GM12891 (cell line): ENCODE measurements around the gene HSPB6.

Experiments used
- PAX5 ChIP-seq: IDR thresholded peaks from 2 replicates; pipeline ENCODE4 v1.6.1; 2011; ENCODE audit warnings: low read length, moderate library complexity, mild to moderate bottlenecking; ENCODE audit not compliant: insufficient read depth, severe bottlenecking
- POLR2A ChIP-seq: IDR thresholded peaks from 2 replicates; pipeline ENCODE4 v1.6.1; 2011; ENCODE audit warnings: low read depth, low read length, control low read depth
- POLR2AphosphoS5 ChIP-seq: IDR thresholded peaks from 2 replicates; pipeline ENCODE4 v1.6.1; 2011; ENCODE audit warnings: low read depth, low read length, control low read depth
- SPI1 ChIP-seq: IDR thresholded peaks from 2 replicates; pipeline ENCODE4 v1.6.1; 2011; ENCODE audit warnings: low read depth, low read length, control low read depth
- TAF1 ChIP-seq: IDR thresholded peaks from 2 replicates; pipeline ENCODE4 v1.6.1; 2011; ENCODE audit warnings: low read depth, low read length, control low read depth

- TF ChIP-seq TAF1 (no peak), POLR2A (no peak), POLR2AphosphoS5 (no peak), PAX5 (no peak), SPI1 (no peak)
These were observed 16.8 kb downstream of the HSPB6 start for GRCh38 chr19:35740108-35740422.
